Adrenal gland (tissue), 12 donors: Measurements from ENCODE around the gene DACH2. TPM values are rescaled to one million over a fixed set of nuclear protein-coding genes. Genes with fewer than 3 reads are reported as not detected.

Experiments used
- DNase-seq, 7 donors: peaks; one replicate each; pipeline ENCODE4 v3.0.0-alpha.2; 2019 to 2020
- H3K27ac ChIP-seq, 5 donors: fragments of 200-600 bp; sonication (generic) in 4 of 5; 1 replicate in 3 of 5; 2 replicates in 2 of 5; pipeline versions ENCODE4 v1.5.1 to v1.8.0; 2016 to 2020; ENCODE audit warnings: mild to moderate bottlenecking in 1 of 5
- H3K27me3 ChIP-seq: fragments of 200-600 bp; 2 replicates; pipeline ENCODE4 v1.8.0; 2021
- H3K36me3 ChIP-seq, 2 donors: fragments of 200-600 bp; replicated peaks in 1 of 2; 1 replicate in 1 of 2; 2 replicates in 1 of 2; pipeline versions ENCODE4 v1.5.1 to v1.8.0; 2018 to 2022
- H3K4me1 ChIP-seq, 2 donors: fragments of 200-600 bp; replicated peaks in 1 of 2; 1 replicate in 1 of 2; 2 replicates in 1 of 2; pipeline versions ENCODE4 v1.5.1 to v1.8.0; 2018 to 2021
- H3K4me3 ChIP-seq, 4 donors: fragments of 200-600 bp; sonication (generic) in 3 of 4; one replicate each; pipeline ENCODE4 v1.5.1; 2016 to 2018
- H3K9me3 ChIP-seq, 3 donors: fragments of 200-600 bp; sonication (generic) in 1 of 3; replicated peaks in 1 of 3; 1 replicate in 2 of 3; 2 replicates in 1 of 3; pipeline versions ENCODE4 v1.5.1 to v1.8.0; 2016 to 2021
- POLR2A ChIP-seq, 2 donors: fragments of 450-650 bp; IDR thresholded peaks; one replicate each; pipeline ENCODE4 v1.6.1; 2017; ENCODE audit warnings: antibody characterized with exemption in 2 of 2, mild to moderate bottlenecking in 2 of 2, moderate library complexity in 1 of 2
- WGBS, 4 donors: extraction: QIAGEN DNeasy Blood & Tissue Kit in 2 of 4; methylation state at CpG; one replicate each; pipeline versions ENCODE4 v1.1.5 to v1.1.7; 2013 to 2017; 5-methylcytosine and 5-hydroxymethylcytosine counted together
- intact Hi-C, 2 donors: fragments of 100-400 bp; cut with DNase I; formaldehyde crosslinking; loops; one replicate each; pipeline versions ENCODE4 v1.14.1 to v1.15.0; 2022 to 2023
- polyA plus RNA-seq, 3 donors: library from polyadenylated mRNA; stranded (reverse); fragments of 200-250 nt in 2 of 3; fragments of 350-450 nt in 1 of 3; fragmentation: Illumina TruSeq in 1 of 3; extraction: RNeasy Lipid Tissue Mini Kit (QIAGEN cat#74804) in 1 of 3; gene quantifications; one replicate each; pipeline ENCODE4 v1.2.3, GENCODE V29; 2013 to 2014
- small RNA-seq, 2 donors: library from RNA; depleted of rRNA; stranded (forward); fragments of <200 nt; gene quantifications; one replicate each; pipeline ENCODE3, GENCODE V24; 2016
- total RNA-seq, 9 donors: library from RNA; depleted of rRNA in 4 of 9; stranded (reverse); fragments of >200 nt in 4 of 9; fragments of 120-200 nt in 1 of 9; fragmentation: NEBNext Ultra II Directional in 1 of 9; extraction: Animal tissue kit (Norgen Biotek cat#: 25700) in 1 of 9; gene quantifications; one replicate each; pipeline versions ENCODE4 v1.1.0 to v1.2.4, GENCODE V29; 2013 to 2023
- TF ChIP-seq, protein P1 (sequence below), 6 experiments: fragments of 450-650 bp in 4 of 6; fragments of 200-600 bp in 2 of 6; sonication (generic) in 1 of 6; IDR thresholded peaks; 1 replicate in 5 of 6; 2 replicates in 1 of 6; pipeline versions ENCODE4 v1.5.1 to v1.8.0; 2016 to 2021; ENCODE audit warnings: antibody characterized with exemption in 6 of 6, mild to moderate bottlenecking in 2 of 6, moderate library complexity in 1 of 6
- donor health status: healthy with polysubstance abuse.
- donor health status: Bipolar disorder and iron deficiency.
- donor health status: DM: yes; HTN: yes; CAD: no.
- donor health status: DM: no; HTN: no; CAD: no.
- donor health status: DM: no; HTN: no; CAD: no.
- donor health status: DM: yes; HTN: yes; CAD: no.

The DACH2 gene
- total and polyA plus RNA-seq, 12 donors, result 0.08 to 7.7 (median 0.09) TPM; not detected in 6

DNA sequence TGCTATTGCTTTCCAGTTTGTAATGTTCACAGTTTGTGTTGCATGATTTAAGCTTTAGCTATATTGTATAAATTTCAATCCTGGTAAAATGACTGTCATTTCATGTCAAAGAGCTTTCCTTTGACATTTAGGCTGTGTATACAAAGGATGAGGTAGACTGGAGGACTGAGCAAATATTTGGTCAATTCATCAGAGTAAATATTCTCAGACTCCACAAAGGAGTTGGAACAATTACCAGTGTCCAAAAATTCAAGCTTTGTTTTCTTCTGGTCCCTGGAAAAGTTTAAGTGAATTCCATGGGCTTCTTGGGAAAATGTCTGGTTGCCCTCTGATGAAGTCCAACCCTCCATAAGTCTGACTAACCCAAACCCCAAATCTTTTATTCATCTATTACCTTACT, 682.4 kb downstream of the DACH2 start:
- Histone ChIP-seq H3K4me1 (no peaks in the 10 kb centered on the region), H3K27ac (no peak overlapping the region), H3K27me3 (no peaks in the 10 kb centered on the region), H3K4me3 (no peak overlapping the region), H3K9me3 (no peaks in the 10 kb centered on the region), H3K36me3 (no peaks in the 10 kb centered on the region)
- TF ChIP-seq, protein P1, sequence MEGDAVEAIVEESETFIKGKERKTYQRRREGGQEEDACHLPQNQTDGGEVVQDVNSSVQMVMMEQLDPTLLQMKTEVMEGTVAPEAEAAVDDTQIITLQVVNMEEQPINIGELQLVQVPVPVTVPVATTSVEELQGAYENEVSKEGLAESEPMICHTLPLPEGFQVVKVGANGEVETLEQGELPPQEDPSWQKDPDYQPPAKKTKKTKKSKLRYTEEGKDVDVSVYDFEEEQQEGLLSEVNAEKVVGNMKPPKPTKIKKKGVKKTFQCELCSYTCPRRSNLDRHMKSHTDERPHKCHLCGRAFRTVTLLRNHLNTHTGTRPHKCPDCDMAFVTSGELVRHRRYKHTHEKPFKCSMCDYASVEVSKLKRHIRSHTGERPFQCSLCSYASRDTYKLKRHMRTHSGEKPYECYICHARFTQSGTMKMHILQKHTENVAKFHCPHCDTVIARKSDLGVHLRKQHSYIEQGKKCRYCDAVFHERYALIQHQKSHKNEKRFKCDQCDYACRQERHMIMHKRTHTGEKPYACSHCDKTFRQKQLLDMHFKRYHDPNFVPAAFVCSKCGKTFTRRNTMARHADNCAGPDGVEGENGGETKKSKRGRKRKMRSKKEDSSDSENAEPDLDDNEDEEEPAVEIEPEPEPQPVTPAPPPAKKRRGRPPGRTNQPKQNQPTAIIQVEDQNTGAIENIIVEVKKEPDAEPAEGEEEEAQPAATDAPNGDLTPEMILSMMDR (IDR thresholded peaks at IDR 0.05), result no peak
- no peak for TF ChIP-seq POLR2A (IDR thresholded peaks at IDR 0.05)
- no peak for DNase-seq
- intact Hi-C loops, result no loop called here

DNA sequence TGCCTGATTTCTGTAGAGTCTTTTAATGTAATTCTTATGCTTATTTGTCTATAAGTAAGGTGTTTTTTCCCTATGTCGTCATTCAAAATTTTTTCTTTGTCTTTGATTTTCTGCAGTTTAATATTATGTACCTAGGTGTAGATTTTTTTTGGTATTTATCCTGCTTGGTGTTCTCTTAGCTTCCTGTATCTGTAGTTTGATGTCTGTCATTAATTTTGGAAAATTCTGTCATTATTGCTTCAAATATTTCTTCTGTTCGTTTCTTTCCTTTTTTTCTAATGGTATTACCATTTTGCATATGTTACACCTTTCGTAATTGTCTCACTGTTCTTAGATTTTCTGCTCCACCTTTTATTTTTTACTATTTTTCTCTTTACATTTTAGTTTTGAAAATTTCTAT, 696.9 kb downstream of the DACH2 start:
- no peaks in the 10 kb centered on the region for H3K27me3 ChIP-seq
- intact Hi-C loops, result no loop called here
- H3K27ac ChIP-seq, result no peak overlapping the region
- no peak for DNase-seq
- H3K9me3 ChIP-seq, result no peaks in the 10 kb centered on the region
- no peak overlapping the region for H3K4me3 ChIP-seq
- 39 to 46% (median 41%) methylated on average over 3 of the region's 3 CpGs for WGBS, 4 donors
- H3K4me1 ChIP-seq, result no peaks in the 10 kb centered on the region
- TF ChIP-seq, protein P1 (IDR thresholded peaks at IDR 0.05), result no peak
- no peak for TF ChIP-seq POLR2A (IDR thresholded peaks at IDR 0.05)
- H3K36me3 ChIP-seq, result no peaks in the 10 kb centered on the region

Small RNA genes within 50 kb of the gene (small RNA-seq; reads per million reads assigned to genes)
- gene FCF1P9, result 0 reads per million in 2 donors
- 0 reads per million in 2 donors for gene RF00026

Other genes starting within 250 kb of the DACH2 start
- 10 to 100 TPM; 18.7 to 48.8 (median 34.6) TPM for gene CHM, start 100.9 kb upstream of the DACH2 start, total RNA-seq
- 10 to 100 TPM; 12.6 to 26.1 (median 14.6) TPM for gene CHM, start 100.9 kb upstream of the DACH2 start, polyA plus RNA-seq